ENCODE results near the gene RGS17.

Gene RGS17

DNA sequence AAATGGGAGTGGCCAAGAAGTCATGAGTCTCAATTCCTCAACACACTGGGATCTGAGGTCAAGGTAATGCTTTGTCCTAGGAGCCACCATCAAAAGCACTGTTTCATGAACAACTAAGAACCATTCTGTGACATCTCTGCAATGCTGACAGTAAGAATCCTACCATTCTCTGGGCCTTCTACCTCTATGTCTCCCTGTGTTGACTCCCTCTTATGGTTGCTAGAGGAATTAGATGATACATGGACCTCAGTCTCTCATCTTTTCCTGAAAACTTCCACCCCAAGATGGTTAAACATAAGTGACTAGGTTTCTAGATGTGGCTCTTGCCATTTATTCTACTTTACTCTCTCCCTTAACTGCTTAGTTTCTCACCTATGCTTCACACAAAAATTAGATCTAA, 137.7 kb downstream of the RGS17 start:
- Histone ChIP-seq H3K9me3 (ENCODE audit: control insufficient read depth, insufficient read depth, low read depth, low read length) (no peaks in the 10 kb centered on the region), H3K4me3 (ENCODE audit: low read depth, low read length) (no peak overlapping the region), H3K36me3 (ENCODE audit: control insufficient read depth in 2 of 2, insufficient read depth in 1 of 2, low read length in 2 of 2) (peaks cover 34 to 85% of the 10 kb centered on the region in 2 experiments), H3K27ac (ENCODE audit: extremely low read depth, low read depth, low read length) (no peak overlapping the region), H3K4me1 (ENCODE audit: control insufficient read depth, insufficient read depth, low read length) (no peaks in the 10 kb centered on the region)
- ChIA-PET CTCF (no interaction called here), POLR2A (interaction anchor here (0.7 kb wide), 1 partner anchor 10 kb away, joined by 4 read pairs; the partner anchor contains the start of gene FBXO5)
- TF ChIP-seq PBX3 (CRISPR knock-in tag; IDR thresholded peaks at IDR 0.05) (no peak), ZNF362 (tag by site-specific recombination; IDR thresholded peaks at IDR 0.05) (no peak), ZFP3 (tag by site-specific recombination; IDR thresholded peaks at IDR 0.05; ENCODE audit: low read depth) (no peak), ZNF791 (tag by site-specific recombination; IDR thresholded peaks at IDR 0.05) (no peak), ZNF610 (tag by site-specific recombination; IDR thresholded peaks at IDR 0.05; ENCODE audit: borderline replicate concordance) (no peak), OVOL3 (tag by site-specific recombination; IDR thresholded peaks at IDR 0.05) (no peak), ZNF223 (tag by site-specific recombination; IDR thresholded peaks at IDR 0.05) (no peak), BCL6B (tag by site-specific recombination; IDR thresholded peaks at IDR 0.05) (no peak), KLF9 (tag by site-specific recombination; IDR thresholded peaks at IDR 0.05; ENCODE audit: low read depth) (no peak), ZNF658 (tag by site-specific recombination; IDR thresholded peaks at IDR 0.05) (no peak), ZNF426 (tag by site-specific recombination; IDR thresholded peaks at IDR 0.05) (no peak), KLF7 (tag by site-specific recombination; IDR thresholded peaks at IDR 0.05; ENCODE audit: borderline replicate concordance) (no peak), ZNF394 (tag by site-specific recombination; IDR thresholded peaks at IDR 0.05; ENCODE audit: borderline replicate concordance) (no peak), BCL11A (tag by site-specific recombination; IDR thresholded peaks at IDR 0.05; ENCODE audit: low read depth) (no peak), ZNF560 (tag by site-specific recombination; IDR thresholded peaks at IDR 0.05; ENCODE audit: borderline replicate concordance) (no peak), ZNF23 (tag by site-specific recombination; IDR thresholded peaks at IDR 0.05; ENCODE audit: borderline replicate concordance) (no peak), REPIN1 (tag by site-specific recombination; IDR thresholded peaks at IDR 0.05; ENCODE audit: low read depth) (no peak), GFI1B (tag by site-specific recombination; IDR thresholded peaks at IDR 0.05) (no peak)
- TF ChIP-seq, protein P1, sequence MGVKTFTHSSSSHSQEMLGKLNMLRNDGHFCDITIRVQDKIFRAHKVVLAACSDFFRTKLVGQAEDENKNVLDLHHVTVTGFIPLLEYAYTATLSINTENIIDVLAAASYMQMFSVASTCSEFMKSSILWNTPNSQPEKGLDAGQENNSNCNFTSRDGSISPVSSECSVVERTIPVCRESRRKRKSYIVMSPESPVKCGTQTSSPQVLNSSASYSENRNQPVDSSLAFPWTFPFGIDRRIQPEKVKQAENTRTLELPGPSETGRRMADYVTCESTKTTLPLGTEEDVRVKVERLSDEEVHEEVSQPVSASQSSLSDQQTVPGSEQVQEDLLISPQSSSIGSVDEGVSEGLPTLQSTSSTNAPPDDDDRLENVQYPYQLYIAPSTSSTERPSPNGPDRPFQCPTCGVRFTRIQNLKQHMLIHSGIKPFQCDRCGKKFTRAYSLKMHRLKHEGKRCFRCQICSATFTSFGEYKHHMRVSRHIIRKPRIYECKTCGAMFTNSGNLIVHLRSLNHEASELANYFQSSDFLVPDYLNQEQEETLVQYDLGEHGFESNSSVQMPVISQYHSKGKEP (tag by site-specific recombination; IDR thresholded peaks at IDR 0.05) = no peak
- TF ChIP-seq, protein P2, sequence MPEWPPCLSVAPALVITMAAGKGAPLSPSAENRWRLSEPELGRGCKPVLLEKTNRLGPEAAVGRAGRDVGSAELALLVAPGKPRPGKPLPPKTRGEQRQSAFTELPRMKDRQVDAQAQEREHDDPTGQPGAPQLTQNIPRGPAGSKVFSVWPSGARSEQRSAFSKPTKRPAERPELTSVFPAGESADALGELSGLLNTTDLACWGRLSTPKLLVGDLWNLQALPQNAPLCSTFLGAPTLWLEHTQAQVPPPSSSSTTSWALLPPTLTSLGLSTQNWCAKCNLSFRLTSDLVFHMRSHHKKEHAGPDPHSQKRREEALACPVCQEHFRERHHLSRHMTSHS (tag by site-specific recombination; IDR thresholded peaks at IDR 0.05) = no peak

- POLR2A ChIA-PET = interaction anchor here (1.0 to 3.4 kb wide), 3 partner anchors 9 to 15 kb away, joined by 3 to 13 read pairs (median 4); partner anchors contain the start of gene MTRF1L
Observed at GRCh38 chr6:152986978-152987377, 144.1 kb downstream of the RGS17 start.

More at GRCh38 chr6:152986978-152987377, 144.1 kb downstream of the RGS17 start:
- H3K27ac ChIP-seq (ENCODE audit: extremely low read depth, low read depth, low read length) = no peak overlapping the region
- H3K36me3 ChIP-seq (ENCODE audit: control insufficient read depth in 2 of 2, insufficient read depth in 1 of 2, low read length in 2 of 2) = peaks cover 12 to 44% of the 10 kb centered on the region in 2 experiments
- H3K9me3 ChIP-seq (ENCODE audit: control insufficient read depth, insufficient read depth, low read depth, low read length) = no peaks in the 10 kb centered on the region
- H3K4me1 ChIP-seq (ENCODE audit: control insufficient read depth, insufficient read depth, low read length) = no peaks in the 10 kb centered on the region
- no peak overlapping the region for H3K4me3 ChIP-seq (ENCODE audit: low read depth, low read length)
- TF ChIP-seq ZNF664 (tag by site-specific recombination; IDR thresholded peaks at IDR 0.05) = peak; percentile 61; the same call in 1 of the 2 replicates
- TF ChIP-seq, protein P1 (tag by site-specific recombination; IDR thresholded peaks at IDR 0.05) = no peak
- CTCF ChIA-PET = no interaction called here
